Neuronal stem cell (in vitro differentiated cells): Measurements from ENCODE around the gene UCHL1.

Source experiments
- DNase-seq: peaks from one replicate; pipeline ENCODE4 v3.0.0-alpha.2; 2013; ENCODE audit warnings: low spot score
- H2AFZ ChIP-seq: one replicate; pipeline ENCODE4 v1.6.1; 2013; ENCODE audit warnings: mild to moderate bottlenecking, low read length, inconsistent platforms
- H2AK5ac ChIP-seq: 2 replicates; pipeline ENCODE4 v1.6.1; 2013; ENCODE audit warnings: low read depth, mild to moderate bottlenecking, inconsistent platforms, low read length, moderate library complexity, mixed read lengths
- H2BK120ac ChIP-seq: 2 replicates; pipeline ENCODE4 v1.6.1; 2013; ENCODE audit warnings: low read depth, mild to moderate bottlenecking, inconsistent platforms, low read length, moderate library complexity, mixed read lengths
- H2BK12ac ChIP-seq: one replicate; pipeline ENCODE4 v1.6.1; 2013; ENCODE audit warnings: low read length, inconsistent platforms
- H2BK15ac ChIP-seq: 2 replicates; pipeline ENCODE4 v1.6.1; 2013; ENCODE audit warnings: mild to moderate bottlenecking, low read length, inconsistent platforms, mixed read lengths
- H2BK5ac ChIP-seq: one replicate; pipeline ENCODE4 v1.6.1; 2013; ENCODE audit warnings: inconsistent platforms, mild to moderate bottlenecking, low read length, moderate library complexity
- H3K14ac ChIP-seq: one replicate; pipeline ENCODE4 v1.6.1; 2013; ENCODE audit warnings: low read length, inconsistent platforms
- H3K18ac ChIP-seq: 2 replicates; pipeline ENCODE4 v1.6.1; 2013; ENCODE audit warnings: low read length, inconsistent platforms
- H3K23ac ChIP-seq: 2 replicates; pipeline ENCODE4 v1.6.1; 2013; ENCODE audit warnings: low read depth, mild to moderate bottlenecking, mixed read lengths, low read length, inconsistent platforms; ENCODE audit not compliant: poor library complexity
- H3K27ac ChIP-seq: replicated peaks from 3 replicates; pipeline ENCODE4 v1.5.1; 2013; ENCODE audit warnings: low read length, inconsistent platforms
- H3K27me3 ChIP-seq, 3 experiments: 2 replicates each; pipeline ENCODE4 v1.6.1; 2013; ENCODE audit warnings: low read length in 3 of 3, mild to moderate bottlenecking in 2 of 3, inconsistent platforms in 1 of 3, low read depth in 1 of 3, mixed read lengths in 1 of 3, moderate library complexity in 1 of 3; ENCODE audit not compliant: control insufficient read depth in 3 of 3, insufficient read depth in 3 of 3
- H3K36me3 ChIP-seq, 2 donors: replicated peaks in 1 of 2; 2 replicates each; pipeline ENCODE4 v1.6.1; 2013; ENCODE audit warnings: low read length in 2 of 2; ENCODE audit not compliant: control insufficient read depth in 2 of 2, insufficient read depth in 2 of 2
- H3K4ac ChIP-seq: 2 replicates; pipeline ENCODE4 v1.6.1; 2013; ENCODE audit warnings: inconsistent platforms, mild to moderate bottlenecking, low read length, moderate library complexity
- H3K4me1 ChIP-seq, 2 donors: 1 replicate in 1 of 2; 2 replicates in 1 of 2; pipeline ENCODE4 v1.6.1; 2013; ENCODE audit warnings: low read length in 2 of 2, low read depth in 1 of 2; ENCODE audit not compliant: control insufficient read depth in 2 of 2, insufficient read depth in 1 of 2
- H3K4me2 ChIP-seq: one replicate; pipeline ENCODE4 v1.6.1; 2013; ENCODE audit warnings: mild to moderate bottlenecking, low read length, inconsistent platforms; ENCODE audit not compliant: insufficient read depth, poor library complexity, severe bottlenecking
- H3K4me3 ChIP-seq, 2 donors: 2 replicates each; pipeline ENCODE4 v1.5.1; 2013; ENCODE audit warnings: low read length in 2 of 2, mild to moderate bottlenecking in 2 of 2, inconsistent platforms in 1 of 2, moderate library complexity in 1 of 2
- H3K79me1 ChIP-seq: one replicate; pipeline ENCODE4 v1.6.1; 2013; ENCODE audit warnings: low read depth, mild to moderate bottlenecking, inconsistent platforms, low read length, moderate library complexity
- H3K9ac ChIP-seq: one replicate; pipeline ENCODE4 v1.6.1; 2013; ENCODE audit warnings: mild to moderate bottlenecking, low read depth, low read length, inconsistent platforms; ENCODE audit not compliant: poor library complexity
- H3K9me3 ChIP-seq, 2 donors: replicated peaks in 1 of 2; 2 replicates each; pipeline versions ENCODE3 to v1.6.1; 2013; ENCODE audit warnings: low read length in 2 of 2, mild to moderate bottlenecking in 2 of 2, inconsistent platforms in 1 of 2, low read depth in 1 of 2, mixed read lengths in 1 of 2, moderate library complexity in 1 of 2; ENCODE audit not compliant: control insufficient read depth in 2 of 2, insufficient read depth in 1 of 2
- H4K8ac ChIP-seq: one replicate; pipeline ENCODE4 v1.6.1; 2013; ENCODE audit warnings: low read depth, mild to moderate bottlenecking, inconsistent platforms, low read length, moderate library complexity
- H4K91ac ChIP-seq: one replicate; pipeline ENCODE4 v1.6.1; 2013; ENCODE audit warnings: low read length, low read depth, mild to moderate bottlenecking, inconsistent platforms; ENCODE audit not compliant: poor library complexity
- WGBS, 2 donors: extraction: QIAGEN DNeasy Blood & Tissue Kit; methylation state at CpG; one replicate each; pipeline ENCODE4 v1.1.7; 2013; ENCODE audit warnings: missing lambda C conversion rate in 2 of 2, mixed read lengths in 1 of 2; ENCODE audit not compliant: insufficient read length in 2 of 2, insufficient replicate concordance in 1 of 2; ENCODE audit errors: extremely low coverage in 2 of 2; 5-methylcytosine and 5-hydroxymethylcytosine counted together

UCHL1 gene

GRCh38 chr4:41217020-41217333 is 39.8 kb upstream of the UCHL1 start:
- Histone ChIP-seq H2BK12ac (no peak overlapping the region), H3K4me2 (peak overlapping the region; percentile 70), H4K91ac (no peak overlapping the region), H3K14ac (no peak overlapping the region), H2AFZ (peak overlapping the region; percentile 86), H3K4me1 (peaks cover 5 to 6% of the 10 kb centered on the region in 2 donors), H3K9me3 (no peaks in the 10 kb centered on the region), H3K27ac (no peak overlapping the region), H3K36me3 (no peaks in the 10 kb centered on the region), H3K18ac (no peak overlapping the region), H3K23ac (no peak overlapping the region), H2AK5ac (no peak overlapping the region), H4K8ac (no peak overlapping the region), H2BK120ac (no peak overlapping the region), H3K27me3 (peaks cover 0 to 76% (median 0%) of the 10 kb centered on the region in 3 experiments), H3K9ac (no peak overlapping the region), H3K4ac (no peak overlapping the region), H3K79me1 (no peaks in the 10 kb centered on the region), H3K4me3 (peak overlapping the region in 1 of 2 donors; percentile 38), H2BK5ac (no peak overlapping the region), H2BK15ac (no peak overlapping the region)
- no peak for DNase-seq
- no CpG with 5 or more reads among the region's 2 CpGs for WGBS, 2 donors

DNA sequence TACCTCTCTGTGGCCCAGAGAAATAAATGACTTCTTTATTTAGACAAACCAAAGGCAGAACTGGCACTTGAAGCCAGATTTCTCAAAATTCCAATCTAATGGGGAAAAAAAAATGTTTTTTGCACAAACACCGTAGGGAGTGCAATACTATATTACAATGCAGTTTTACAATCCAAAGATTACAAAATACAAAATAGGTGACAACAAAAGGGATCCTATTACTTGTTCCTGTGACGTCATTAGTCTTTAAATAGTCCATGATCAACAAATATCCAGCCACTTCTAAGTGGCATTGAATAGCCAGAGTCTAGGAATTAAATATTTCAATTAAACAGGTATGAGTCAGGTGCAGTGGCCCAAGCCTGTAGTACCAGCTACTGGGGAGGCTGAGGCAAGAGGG is 39.4 kb upstream of the UCHL1 start:
- Histone ChIP-seq H3K4me1 (peaks cover 5 to 6% of the 10 kb centered on the region in 2 donors), H2AK5ac (no peak overlapping the region), H2BK12ac (no peak overlapping the region), H3K9ac (no peak overlapping the region), H3K14ac (no peak overlapping the region), H2BK15ac (no peak overlapping the region), H2BK120ac (no peak overlapping the region), H4K8ac (no peak overlapping the region), H4K91ac (no peak overlapping the region), H3K4me3 (no peak overlapping the region), H3K27me3 (peaks cover 0 to 74% (median 0%) of the 10 kb centered on the region in 3 experiments), H2AFZ (no peak overlapping the region), H3K4ac (no peak overlapping the region), H2BK5ac (no peak overlapping the region), H3K4me2 (no peak overlapping the region), H3K9me3 (no peaks in the 10 kb centered on the region), H3K27ac (no peak overlapping the region), H3K79me1 (no peaks in the 10 kb centered on the region), H3K23ac (no peak overlapping the region), H3K36me3 (no peaks in the 10 kb centered on the region), H3K18ac (no peak overlapping the region)
- no CpG with 5 or more reads among the region's 2 CpGs for WGBS, 2 donors
- no peak for DNase-seq

- Histone ChIP-seq H2BK12ac (no peak overlapping the region), H2AFZ (no peak overlapping the region), H3K4me1 (peaks cover 0 to 6% of the 10 kb centered on the region in 2 donors), H3K23ac (no peak overlapping the region), H2AK5ac (no peak overlapping the region), H3K4me3 (no peak overlapping the region), H3K27ac (no peak overlapping the region), H3K4me2 (no peak overlapping the region), H3K27me3 (peaks cover 0 to 72% (median 0%) of the 10 kb centered on the region in 3 experiments), H3K4ac (no peak overlapping the region), H3K9me3 (no peaks in the 10 kb centered on the region), H3K79me1 (no peaks in the 10 kb centered on the region), H3K9ac (no peak overlapping the region), H3K18ac (no peak overlapping the region), H2BK5ac (no peak overlapping the region), H3K14ac (no peak overlapping the region), H2BK15ac (no peak overlapping the region), H4K8ac (no peak overlapping the region), H3K36me3 (no peaks in the 10 kb centered on the region), H4K91ac (no peak overlapping the region), H2BK120ac (no peak overlapping the region)
- WGBS, 2 donors, result no CpG with 5 or more reads among the region's 3 CpGs
- DNase-seq, result no peak
Measured at GRCh38 chr4:41218703-41219102, 38.0 kb upstream of the UCHL1 start.

- peaks cover 0 to 73% (median 0%) of the 10 kb centered on the region in 3 experiments for H3K27me3 ChIP-seq
- H3K4ac ChIP-seq, result no peak overlapping the region
- no peak overlapping the region for H2BK12ac ChIP-seq
- no peak overlapping the region for H2BK5ac ChIP-seq
- H3K9me3 ChIP-seq, result no peaks in the 10 kb centered on the region
- H3K79me1 ChIP-seq, result no peaks in the 10 kb centered on the region
- 100% methylated on average over 1 of the region's 3 CpGs; no CpG with 5 or more reads in 1 of the 2 donors for WGBS, 2 donors
- H3K18ac ChIP-seq, result no peak overlapping the region
- no peak overlapping the region for H3K27ac ChIP-seq
- DNase-seq, result no peak
- H2AK5ac ChIP-seq, result no peak overlapping the region
- no peaks in the 10 kb centered on the region for H3K36me3 ChIP-seq
- no peak overlapping the region for H4K8ac ChIP-seq
- no peak overlapping the region for H4K91ac ChIP-seq
- H3K4me2 ChIP-seq, result no peak overlapping the region
- H3K23ac ChIP-seq, result no peak overlapping the region
- no peak overlapping the region for H3K9ac ChIP-seq
- no peak overlapping the region for H2BK120ac ChIP-seq
- H3K4me1 ChIP-seq, result peaks cover 0 to 6% of the 10 kb centered on the region in 2 donors
- H3K14ac ChIP-seq, result no peak overlapping the region
- H2BK15ac ChIP-seq, result no peak overlapping the region
- no peak overlapping the region for H2AFZ ChIP-seq
- no peak overlapping the region for H3K4me3 ChIP-seq
Measured at GRCh38 chr4:41219421-41219950, 37.2 kb upstream of the UCHL1 start.
